ENCODE measurements around the gene MRC2.

DNA sequence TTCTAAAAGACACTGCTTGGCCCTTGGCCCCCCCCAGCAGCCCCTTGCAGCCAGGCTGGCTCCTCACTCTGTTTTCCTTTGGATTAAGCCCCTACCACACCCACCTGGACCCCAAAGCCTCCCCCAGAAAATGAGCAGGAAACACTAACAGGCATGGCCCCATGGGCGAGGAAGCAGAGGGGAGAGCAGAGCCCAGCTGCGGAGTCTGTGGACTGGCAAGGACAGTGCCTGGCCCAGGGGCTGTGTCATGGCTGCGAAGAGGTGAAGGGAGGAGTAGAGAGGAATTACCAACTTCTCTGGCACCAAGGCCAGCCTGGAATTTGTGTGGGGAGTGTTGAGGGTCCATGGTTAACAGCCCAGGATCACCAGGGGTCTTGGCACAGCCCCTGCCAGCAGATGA is 47.4 kb downstream of the MRC2 start:
- TF ChIP-seq, protein P1, sequence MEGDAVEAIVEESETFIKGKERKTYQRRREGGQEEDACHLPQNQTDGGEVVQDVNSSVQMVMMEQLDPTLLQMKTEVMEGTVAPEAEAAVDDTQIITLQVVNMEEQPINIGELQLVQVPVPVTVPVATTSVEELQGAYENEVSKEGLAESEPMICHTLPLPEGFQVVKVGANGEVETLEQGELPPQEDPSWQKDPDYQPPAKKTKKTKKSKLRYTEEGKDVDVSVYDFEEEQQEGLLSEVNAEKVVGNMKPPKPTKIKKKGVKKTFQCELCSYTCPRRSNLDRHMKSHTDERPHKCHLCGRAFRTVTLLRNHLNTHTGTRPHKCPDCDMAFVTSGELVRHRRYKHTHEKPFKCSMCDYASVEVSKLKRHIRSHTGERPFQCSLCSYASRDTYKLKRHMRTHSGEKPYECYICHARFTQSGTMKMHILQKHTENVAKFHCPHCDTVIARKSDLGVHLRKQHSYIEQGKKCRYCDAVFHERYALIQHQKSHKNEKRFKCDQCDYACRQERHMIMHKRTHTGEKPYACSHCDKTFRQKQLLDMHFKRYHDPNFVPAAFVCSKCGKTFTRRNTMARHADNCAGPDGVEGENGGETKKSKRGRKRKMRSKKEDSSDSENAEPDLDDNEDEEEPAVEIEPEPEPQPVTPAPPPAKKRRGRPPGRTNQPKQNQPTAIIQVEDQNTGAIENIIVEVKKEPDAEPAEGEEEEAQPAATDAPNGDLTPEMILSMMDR (IDR thresholded peaks at IDR 0.05; ENCODE audit: insufficient read depth, low read length): no peak
- TF ChIP-seq GABPA (IDR thresholded peaks at IDR 0.05; ENCODE audit: low read depth): no peak
- TF ChIP-seq, protein P2, sequence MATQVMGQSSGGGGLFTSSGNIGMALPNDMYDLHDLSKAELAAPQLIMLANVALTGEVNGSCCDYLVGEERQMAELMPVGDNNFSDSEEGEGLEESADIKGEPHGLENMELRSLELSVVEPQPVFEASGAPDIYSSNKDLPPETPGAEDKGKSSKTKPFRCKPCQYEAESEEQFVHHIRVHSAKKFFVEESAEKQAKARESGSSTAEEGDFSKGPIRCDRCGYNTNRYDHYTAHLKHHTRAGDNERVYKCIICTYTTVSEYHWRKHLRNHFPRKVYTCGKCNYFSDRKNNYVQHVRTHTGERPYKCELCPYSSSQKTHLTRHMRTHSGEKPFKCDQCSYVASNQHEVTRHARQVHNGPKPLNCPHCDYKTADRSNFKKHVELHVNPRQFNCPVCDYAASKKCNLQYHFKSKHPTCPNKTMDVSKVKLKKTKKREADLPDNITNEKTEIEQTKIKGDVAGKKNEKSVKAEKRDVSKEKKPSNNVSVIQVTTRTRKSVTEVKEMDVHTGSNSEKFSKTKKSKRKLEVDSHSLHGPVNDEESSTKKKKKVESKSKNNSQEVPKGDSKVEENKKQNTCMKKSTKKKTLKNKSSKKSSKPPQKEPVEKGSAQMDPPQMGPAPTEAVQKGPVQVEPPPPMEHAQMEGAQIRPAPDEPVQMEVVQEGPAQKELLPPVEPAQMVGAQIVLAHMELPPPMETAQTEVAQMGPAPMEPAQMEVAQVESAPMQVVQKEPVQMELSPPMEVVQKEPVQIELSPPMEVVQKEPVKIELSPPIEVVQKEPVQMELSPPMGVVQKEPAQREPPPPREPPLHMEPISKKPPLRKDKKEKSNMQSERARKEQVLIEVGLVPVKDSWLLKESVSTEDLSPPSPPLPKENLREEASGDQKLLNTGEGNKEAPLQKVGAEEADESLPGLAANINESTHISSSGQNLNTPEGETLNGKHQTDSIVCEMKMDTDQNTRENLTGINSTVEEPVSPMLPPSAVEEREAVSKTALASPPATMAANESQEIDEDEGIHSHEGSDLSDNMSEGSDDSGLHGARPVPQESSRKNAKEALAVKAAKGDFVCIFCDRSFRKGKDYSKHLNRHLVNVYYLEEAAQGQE (IDR thresholded peaks at IDR 0.05; ENCODE audit: insufficient replicate concordance, low read depth): no peak

Data from HL-60 (cell line).